ENCODE data around the gene NDST1. TPM values are rescaled to one million over a fixed set of nuclear protein-coding genes. Genes with fewer than 3 reads are reported as not detected.

Gene NDST1
- total RNA-seq, 1 experiment from 2014 or later, result 68.9 TPM

DNA sequence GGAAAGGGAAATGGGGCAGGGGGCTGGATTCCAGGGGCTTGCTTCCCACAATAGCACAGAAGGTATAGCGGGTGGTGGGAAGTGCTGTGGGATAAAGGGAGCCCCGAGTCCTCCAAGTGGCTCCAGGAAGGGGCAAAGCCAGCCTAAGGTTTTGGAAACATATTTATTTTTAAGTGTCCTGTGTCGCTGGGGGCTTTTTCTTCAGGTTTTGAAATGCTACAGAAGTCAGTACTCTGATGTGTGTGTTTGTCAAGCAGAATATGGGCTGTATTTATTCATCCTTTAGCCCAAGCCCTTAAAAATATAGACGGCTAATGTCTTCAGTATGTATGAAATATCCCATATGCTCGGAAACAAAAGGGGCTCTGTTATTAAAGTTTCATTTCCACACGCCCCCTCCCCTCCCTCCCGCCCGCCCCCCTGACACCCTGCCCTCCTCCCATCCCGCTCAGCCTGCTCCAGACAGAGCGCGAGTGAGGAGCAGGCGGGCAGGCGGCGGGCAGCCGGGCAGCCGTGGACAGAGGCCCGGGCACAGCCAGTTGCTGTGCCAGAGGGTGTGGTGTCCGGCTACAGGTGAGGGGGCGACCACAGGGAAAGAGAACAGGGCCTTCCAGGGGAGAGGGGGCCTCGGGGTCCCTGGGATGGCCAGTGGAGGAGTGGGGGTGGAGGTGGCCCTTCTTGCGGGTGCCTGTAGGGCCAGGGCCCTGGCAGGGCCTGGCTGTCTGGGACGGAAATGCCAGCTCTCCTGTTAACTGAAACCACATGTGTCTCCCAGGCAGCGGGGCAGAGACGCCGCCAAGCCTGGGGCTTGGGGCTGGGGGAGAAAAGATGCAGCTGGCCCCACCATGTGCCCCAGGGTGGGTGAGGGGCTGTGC lies 92.9 kb downstream of the NDST1 start:
- Mint-ChIP-seq H3K4me1 (ENCODE audit: insufficient read depth, unreplicated experiment) (peaks cover 10% of the 10 kb centered on the region), H3K27ac (ENCODE audit: low read depth, unreplicated experiment) (peak overlapping the region; percentile 68), H3K4me3 (ENCODE audit: unreplicated experiment) (no peak overlapping the region), H3K36me3 (ENCODE audit: insufficient read depth, unreplicated experiment) (no peaks in the 10 kb centered on the region), H3K9me3 (ENCODE audit: unreplicated experiment) (no peaks in the 10 kb centered on the region), H3K27me3 (ENCODE audit: insufficient read depth, unreplicated experiment) (no peaks in the 10 kb centered on the region)
- no peak for DNase-seq (ENCODE audit: unreplicated experiment)
- no peak for TF ChIP-seq CTCF (IDR thresholded peaks at IDR 0.05; ENCODE audit: unreplicated experiment)
- BruUV-seq (replicated peaks), result no TSS peak
- intact Hi-C loops (cut with micrococcal nuclease), result no loop called here
- CTCF ChIA-PET, result interaction anchor here (1.1 kb wide), 1 partner anchor 53 kb away, joined by 3 read pairs; no protein-coding TSS in a partner anchor
- POLR2A ChIA-PET, result interaction anchor here (0.6 to 1.1 kb wide), 2 partner anchors 39 to 43 kb away, joined by 3 to 4 read pairs; partner anchors contain the start of gene SYNPO

DNA sequence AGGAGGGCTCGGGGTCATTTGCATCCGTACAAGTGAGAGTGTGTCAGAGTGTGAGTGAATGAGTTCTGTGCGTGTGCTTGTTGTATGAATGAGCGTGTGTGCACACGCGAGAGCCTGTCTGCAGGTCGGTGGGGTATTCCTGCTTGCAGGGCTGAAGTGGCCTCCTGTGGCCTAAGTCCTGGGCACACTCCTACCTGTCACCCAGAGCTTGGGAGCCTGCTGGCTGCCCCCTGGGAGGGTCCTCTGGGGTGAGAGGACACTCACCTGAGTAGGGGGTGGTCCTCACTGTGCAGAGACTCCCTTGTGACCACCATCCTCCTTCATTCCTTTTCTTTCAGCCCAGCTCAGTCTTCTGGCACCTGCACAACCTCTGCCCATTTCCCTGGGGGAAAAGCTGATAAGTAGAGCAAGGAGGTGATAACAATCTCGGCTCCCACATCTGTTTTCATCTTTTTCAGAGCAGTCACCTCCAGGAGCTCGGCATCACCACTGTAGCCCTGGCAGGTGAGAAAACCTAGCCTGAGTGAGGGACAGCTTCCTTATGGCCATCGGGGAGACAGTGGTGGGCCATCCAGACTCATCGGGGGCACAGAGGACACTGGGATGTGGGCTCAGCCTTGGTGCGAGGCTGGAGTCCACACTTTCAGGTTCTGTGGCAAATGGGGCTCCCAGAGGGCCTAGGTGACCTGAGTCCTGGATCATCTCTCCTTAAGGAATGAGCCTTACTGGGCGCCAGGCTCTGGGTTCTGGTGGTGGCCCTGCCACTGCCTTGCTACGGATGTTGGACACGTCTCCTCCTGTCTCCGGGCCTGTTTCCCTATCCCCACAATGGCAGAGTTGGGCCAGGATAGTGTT lies 93.8 kb downstream of the NDST1 start:
- Mint-ChIP-seq H3K27me3 (ENCODE audit: insufficient read depth, unreplicated experiment) (no peaks in the 10 kb centered on the region), H3K4me3 (ENCODE audit: unreplicated experiment) (no peak overlapping the region), H3K9me3 (ENCODE audit: unreplicated experiment) (no peaks in the 10 kb centered on the region), H3K4me1 (ENCODE audit: insufficient read depth, unreplicated experiment) (peaks cover 10% of the 10 kb centered on the region), H3K27ac (ENCODE audit: low read depth, unreplicated experiment) (no peak overlapping the region), H3K36me3 (ENCODE audit: insufficient read depth, unreplicated experiment) (no peaks in the 10 kb centered on the region)
- CTCF ChIA-PET, result no interaction called here
- intact Hi-C loops (cut with micrococcal nuclease), result no loop called here
- no peak for TF ChIP-seq CTCF (IDR thresholded peaks at IDR 0.05; ENCODE audit: unreplicated experiment)
- BruUV-seq (replicated peaks), result no TSS peak
- no peak for DNase-seq (ENCODE audit: unreplicated experiment)
- POLR2A ChIA-PET, result no interaction called here

DNA sequence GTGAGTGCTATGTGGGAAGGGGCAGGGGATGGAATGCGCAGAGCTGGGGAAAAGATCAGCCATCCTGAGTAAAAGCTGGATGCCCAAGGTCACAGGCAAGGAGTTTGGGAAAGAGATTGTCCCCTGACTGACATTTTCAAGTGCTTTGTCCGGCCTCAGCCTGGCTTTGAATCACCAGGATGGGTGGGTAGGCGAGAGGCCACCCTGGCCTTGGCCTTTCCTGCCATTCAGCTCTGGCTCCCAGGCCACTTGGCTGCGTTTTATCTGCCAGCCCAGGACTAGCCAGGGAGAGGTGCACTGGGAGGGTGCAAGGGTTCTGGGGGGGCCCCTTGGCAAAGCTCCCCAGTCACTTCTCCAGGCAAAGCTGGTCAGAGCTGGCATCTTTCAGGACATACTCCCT lies 95.1 kb downstream of the NDST1 start:
- DNase-seq (ENCODE audit: unreplicated experiment), result no peak
- Mint-ChIP-seq H3K36me3 (ENCODE audit: insufficient read depth, unreplicated experiment) (no peaks in the 10 kb centered on the region), H3K27me3 (ENCODE audit: insufficient read depth, unreplicated experiment) (no peaks in the 10 kb centered on the region), H3K4me1 (ENCODE audit: insufficient read depth, unreplicated experiment) (peaks cover 10% of the 10 kb centered on the region), H3K4me3 (ENCODE audit: unreplicated experiment) (no peak overlapping the region), H3K27ac (ENCODE audit: low read depth, unreplicated experiment) (no peak overlapping the region), H3K9me3 (ENCODE audit: unreplicated experiment) (no peaks in the 10 kb centered on the region)
- CTCF ChIA-PET, result interaction anchor here (0.6 to 0.7 kb wide), 3 partner anchors 9 to 1139 kb away, joined by 3 read pairs; no protein-coding TSS in a partner anchor
- intact Hi-C loops (cut with micrococcal nuclease), result no loop called here
- TF ChIP-seq CTCF (IDR thresholded peaks at IDR 0.05; ENCODE audit: unreplicated experiment), result no peak
- BruUV-seq (replicated peaks), result no TSS peak
- POLR2A ChIA-PET, result interaction anchor here (1.0 to 1.6 kb wide), 2 partner anchors 9 to 19 kb away, joined by 3 to 4 read pairs; no protein-coding TSS in a partner anchor

GRCh38 chr5:150603491-150603890 lies 95.6 kb downstream of the NDST1 start:
- Mint-ChIP-seq H3K27me3 (ENCODE audit: insufficient read depth, unreplicated experiment) (no peaks in the 10 kb centered on the region), H3K4me1 (ENCODE audit: insufficient read depth, unreplicated experiment) (peaks cover 10% of the 10 kb centered on the region), H3K27ac (ENCODE audit: low read depth, unreplicated experiment) (no peak overlapping the region), H3K36me3 (ENCODE audit: insufficient read depth, unreplicated experiment) (no peaks in the 10 kb centered on the region), H3K4me3 (ENCODE audit: unreplicated experiment) (no peak overlapping the region), H3K9me3 (ENCODE audit: unreplicated experiment) (no peaks in the 10 kb centered on the region)
- DNase-seq (ENCODE audit: unreplicated experiment), result no peak
- intact Hi-C loops (cut with micrococcal nuclease), result no loop called here
- no TSS peak for BruUV-seq (replicated peaks)
- CTCF ChIA-PET, result interaction anchor here (0.6 to 0.7 kb wide), 4 partner anchors 9 to 1139 kb away, joined by 3 read pairs; no protein-coding TSS in a partner anchor
- no peak for TF ChIP-seq CTCF (IDR thresholded peaks at IDR 0.05; ENCODE audit: unreplicated experiment)
- POLR2A ChIA-PET, result interaction anchor here (1.0 to 1.6 kb wide), 2 partner anchors 9 to 19 kb away, joined by 3 to 4 read pairs; no protein-coding TSS in a partner anchor
